ENCODE measurements around the gene LANCL3.

GRCh38 chrX:37658343-37659030 is 87.0 kb downstream of the LANCL3 start:
- TF ChIP-seq REST (IDR thresholded peaks at IDR 0.05; ENCODE audit: low read depth) (no peak), CEBPB (IDR thresholded peaks at IDR 0.05) (no peak), MAX (IDR thresholded peaks at IDR 0.05) (no peak), TEAD4 (IDR thresholded peaks at IDR 0.05) (no peak), NFIC (IDR thresholded peaks at IDR 0.05) (no peak), CREB1 (IDR thresholded peaks at IDR 0.05; ENCODE audit: low read depth) (no peak), TAF1 (IDR thresholded peaks at IDR 0.05; ENCODE audit: low read depth) (no peak), RAD21 (IDR thresholded peaks at IDR 0.05; ENCODE audit: low read depth) (no peak), USF1 (IDR thresholded peaks at IDR 0.05) (no peak), ZBTB7A (IDR thresholded peaks at IDR 0.05; ENCODE audit: low read depth) (no peak)

Data from Ishikawa (cell line).